ENCODE data around the gene FBXL12. TPM values are rescaled to one million over a fixed set of nuclear protein-coding genes. Genes with fewer than 3 reads are reported as not detected.

The FBXL12 gene
- total RNA-seq, 1 experiment from 2014 or later, result 21.9 TPM

DNA sequence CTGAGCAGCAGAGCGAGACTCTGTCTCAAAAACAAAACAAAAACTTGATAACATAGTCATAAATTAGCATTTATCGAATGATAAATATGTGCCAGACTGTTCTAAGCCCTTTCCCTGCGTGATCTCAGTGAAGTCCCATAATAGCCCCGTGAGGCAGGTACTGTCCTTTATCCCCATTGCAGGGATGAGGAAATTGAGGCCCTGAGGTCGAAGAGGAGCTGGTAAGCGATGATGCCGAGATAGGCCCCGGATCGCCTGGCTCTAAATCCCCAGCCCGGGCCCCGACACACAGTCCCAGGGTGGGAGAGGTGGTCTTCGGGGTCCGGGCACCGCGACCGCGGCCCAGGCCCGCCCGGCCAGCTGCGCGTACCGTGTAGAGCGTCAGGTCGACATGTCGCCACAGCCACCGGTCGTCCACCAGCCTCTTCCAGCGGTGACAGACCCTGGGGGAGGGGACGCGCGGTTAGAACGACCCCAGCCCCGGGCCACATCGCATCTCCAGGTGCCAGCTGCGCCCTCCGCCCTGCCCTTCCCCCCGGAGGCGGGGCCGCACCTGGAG is 625 bp downstream of the FBXL12 start:
- no peaks in the 10 kb centered on the region for H3K9me2 ChIP-seq (ENCODE audit: insufficient read depth)
- TSS peak; percentile 47 for BruUV-seq (replicated peaks)
- peaks cover 13 to 14% of the 10 kb centered on the region in 2 experiments; a peak in 3 of 4 replicates for H3K4me1 ChIP-seq (ENCODE audit: control insufficient read depth in 1 of 2, insufficient read depth in 2 of 2, low read length in 2 of 2)
- H3K36me3 ChIP-seq (ENCODE audit: control insufficient read depth in 1 of 2, insufficient read depth in 2 of 2, low read length in 2 of 2), result peaks cover 0 to 5% of the 10 kb centered on the region in 2 experiments; a peak in 1 of 4 replicates
- POLR2A ChIA-PET, result interaction anchor here (0.6 to 1.4 kb wide), 3 partner anchors 9 to 383 kb away, joined by 3 to 11 read pairs (median 3); partner anchors contain the start of genes UBL5, ZNF266 and ZNF561
- RAD21 ChIA-PET (ENCODE audit: low non-redundant PET in 1 of 2, low total read pairs in 2 of 2, uncharacterized antibody in 2 of 2, unreplicated experiment in 2 of 2), result no interaction called here
- peak overlapping the region; percentile 98 for H3K27ac ChIP-seq (ENCODE audit: low read depth, low read length)
- CTCF ChIA-PET, result interaction anchor here (0.9 kb wide), 1 partner anchor 10 kb away, joined by 4 read pairs; the partner anchor contains the start of gene UBL5
- H3K79me2 ChIP-seq (ENCODE audit: insufficient read depth, low read length), result peaks cover 42% of the 10 kb centered on the region
- no peaks in the 10 kb centered on the region for H4K20me1 ChIP-seq (ENCODE audit: insufficient read depth)
- H3K4me2 ChIP-seq (ENCODE audit: low read length), result peak overlapping the region; percentile 93
- H2AFZ ChIP-seq (ENCODE audit: low read depth, low read length, poor library complexity, severe bottlenecking), result no peak overlapping the region
- DNase-seq (ENCODE audit: low read depth, low spot score), result no peak
- no peaks in the 10 kb centered on the region for H3K27me3 ChIP-seq (ENCODE audit: insufficient read depth, low read length)
- H3K9ac ChIP-seq (ENCODE audit: low read length), result peak overlapping the region; percentile 86
- intact Hi-C loops (cut with micrococcal nuclease), result no loop called here
- H3K4me3 ChIP-seq (replicated peaks in 1 of 2; ENCODE audit: low read depth in 1 of 2, low read length in 2 of 2), result peak overlapping the region; percentile 89 to 96
- H3K9me3 ChIP-seq (ENCODE audit: control insufficient read depth in 1 of 2, insufficient read depth in 1 of 2, low read depth in 1 of 2, low read length in 2 of 2), result no peaks in the 10 kb centered on the region
- TF ChIP-seq ZFX (IDR thresholded peaks at IDR 0.05), result peak; percentile 49; the same call in 1 of the 2 replicates
- no peak for TF ChIP-seq EGR1 (IDR thresholded peaks at IDR 0.05; ENCODE audit: low read depth)
- TF ChIP-seq RAD21 (IDR thresholded peaks at IDR 0.05; ENCODE audit: low read depth), result no peak
- TF ChIP-seq TCF7L2 (IDR thresholded peaks at IDR 0.05; ENCODE audit: borderline replicate concordance, extremely low read depth, insufficient read depth, insufficient read length), result no peak
- TF ChIP-seq POLR2A (IDR thresholded peaks at IDR 0.05; ENCODE audit: borderline replicate concordance, extremely low read depth, insufficient read depth, insufficient read length), result no peak
- TF ChIP-seq EZH2 (IDR thresholded peaks at IDR 0.05), result no peak
- no peak for TF ChIP-seq SRF (IDR thresholded peaks at IDR 0.05; ENCODE audit: low read depth)
- no peak; the same call in 1 of the 2 replicates for ATAC-seq

DNA sequence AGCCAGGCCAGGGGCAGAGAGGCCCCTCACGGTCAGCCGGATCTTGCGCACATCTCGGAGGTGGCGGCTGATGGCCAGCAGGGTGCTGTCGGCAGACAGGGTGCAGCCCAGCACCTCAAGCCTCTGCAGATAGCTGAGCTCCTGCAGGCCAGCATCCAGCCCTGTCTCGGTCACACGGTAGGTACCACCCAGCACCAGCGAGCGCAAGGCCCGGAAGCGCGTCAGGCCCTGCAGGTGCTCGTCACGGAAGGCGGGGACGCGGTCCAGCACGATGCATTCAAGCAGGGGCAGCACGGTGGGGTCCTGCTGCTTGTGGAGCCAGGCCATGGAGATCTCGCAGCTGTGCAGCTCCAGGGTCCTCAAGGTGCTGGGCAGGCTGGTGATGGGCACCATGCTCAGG is 7.7 kb downstream of the FBXL12 start:
- ChIA-PET CTCF (no interaction called here), RAD21 (ENCODE audit: low non-redundant PET in 1 of 2, low total read pairs in 2 of 2, uncharacterized antibody in 2 of 2, unreplicated experiment in 2 of 2) (no interaction called here), POLR2A (no interaction called here)
- Histone ChIP-seq H3K36me3 (ENCODE audit: control insufficient read depth in 1 of 2, insufficient read depth in 2 of 2, low read length in 2 of 2) (peaks cover 0 to 12% of the 10 kb centered on the region in 2 experiments; a peak in 3 of 4 replicates), H2AFZ (ENCODE audit: low read depth, low read length, poor library complexity, severe bottlenecking) (no peak overlapping the region), H3K4me2 (ENCODE audit: low read length) (no peak overlapping the region), H3K9ac (ENCODE audit: low read length) (no peak overlapping the region), H4K20me1 (ENCODE audit: insufficient read depth) (no peaks in the 10 kb centered on the region), H3K9me3 (ENCODE audit: control insufficient read depth in 1 of 2, insufficient read depth in 1 of 2, low read depth in 1 of 2, low read length in 2 of 2) (no peaks in the 10 kb centered on the region), H3K4me3 (replicated peaks in 1 of 2; ENCODE audit: low read depth in 1 of 2, low read length in 2 of 2) (no peak overlapping the region), H3K27ac (ENCODE audit: low read depth, low read length) (no peak overlapping the region), H3K27me3 (ENCODE audit: insufficient read depth, low read length) (no peaks in the 10 kb centered on the region), H3K9me2 (ENCODE audit: insufficient read depth) (no peaks in the 10 kb centered on the region), H3K79me2 (ENCODE audit: insufficient read depth, low read length) (peaks cover 21% of the 10 kb centered on the region; the same call in 1 of the 2 replicates), H3K4me1 (ENCODE audit: control insufficient read depth in 1 of 2, insufficient read depth in 2 of 2, low read length in 2 of 2) (no peaks in the 10 kb centered on the region)
- DNase-seq (ENCODE audit: low read depth, low spot score), result no peak
- BruUV-seq (replicated peaks), result no TSS peak
- no peak for ATAC-seq
- TF ChIP-seq SRF (IDR thresholded peaks at IDR 0.05; ENCODE audit: low read depth) (no peak), POLR2AphosphoS5 (IDR thresholded peaks at IDR 0.05; ENCODE audit: low read depth, low read length) (no peak), CEBPB (IDR thresholded peaks at IDR 0.05; ENCODE audit: low read depth) (no peak), ZFX (IDR thresholded peaks at IDR 0.05) (no peak), SP1 (IDR thresholded peaks at IDR 0.05; ENCODE audit: low read depth) (no peak), POLR2A (IDR thresholded peaks at IDR 0.05; ENCODE audit: borderline replicate concordance, extremely low read depth, insufficient read depth, insufficient read length) (no peak), JUND (IDR thresholded peaks at IDR 0.05) (no peak), CBX3 (IDR thresholded peaks at IDR 0.05; ENCODE audit: low read depth) (no peak), EZH2phosphoT487 (IDR thresholded peaks at IDR 0.05; ENCODE audit: borderline replicate concordance) (no peak), ZNF274 (IDR thresholded peaks at IDR 0.05; ENCODE audit: low read depth, low read length) (no peak)
- TF ChIP-seq, protein P1, sequence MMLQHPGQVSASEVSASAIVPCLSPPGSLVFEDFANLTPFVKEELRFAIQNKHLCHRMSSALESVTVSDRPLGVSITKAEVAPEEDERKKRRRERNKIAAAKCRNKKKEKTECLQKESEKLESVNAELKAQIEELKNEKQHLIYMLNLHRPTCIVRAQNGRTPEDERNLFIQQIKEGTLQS (IDR thresholded peaks at IDR 0.05), result no peak
- TF ChIP-seq, protein P2, sequence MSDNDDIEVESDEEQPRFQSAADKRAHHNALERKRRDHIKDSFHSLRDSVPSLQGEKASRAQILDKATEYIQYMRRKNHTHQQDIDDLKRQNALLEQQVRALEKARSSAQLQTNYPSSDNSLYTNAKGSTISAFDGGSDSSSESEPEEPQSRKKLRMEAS (IDR thresholded peaks at IDR 0.05), result no peak
- TF ChIP-seq, protein P3, sequence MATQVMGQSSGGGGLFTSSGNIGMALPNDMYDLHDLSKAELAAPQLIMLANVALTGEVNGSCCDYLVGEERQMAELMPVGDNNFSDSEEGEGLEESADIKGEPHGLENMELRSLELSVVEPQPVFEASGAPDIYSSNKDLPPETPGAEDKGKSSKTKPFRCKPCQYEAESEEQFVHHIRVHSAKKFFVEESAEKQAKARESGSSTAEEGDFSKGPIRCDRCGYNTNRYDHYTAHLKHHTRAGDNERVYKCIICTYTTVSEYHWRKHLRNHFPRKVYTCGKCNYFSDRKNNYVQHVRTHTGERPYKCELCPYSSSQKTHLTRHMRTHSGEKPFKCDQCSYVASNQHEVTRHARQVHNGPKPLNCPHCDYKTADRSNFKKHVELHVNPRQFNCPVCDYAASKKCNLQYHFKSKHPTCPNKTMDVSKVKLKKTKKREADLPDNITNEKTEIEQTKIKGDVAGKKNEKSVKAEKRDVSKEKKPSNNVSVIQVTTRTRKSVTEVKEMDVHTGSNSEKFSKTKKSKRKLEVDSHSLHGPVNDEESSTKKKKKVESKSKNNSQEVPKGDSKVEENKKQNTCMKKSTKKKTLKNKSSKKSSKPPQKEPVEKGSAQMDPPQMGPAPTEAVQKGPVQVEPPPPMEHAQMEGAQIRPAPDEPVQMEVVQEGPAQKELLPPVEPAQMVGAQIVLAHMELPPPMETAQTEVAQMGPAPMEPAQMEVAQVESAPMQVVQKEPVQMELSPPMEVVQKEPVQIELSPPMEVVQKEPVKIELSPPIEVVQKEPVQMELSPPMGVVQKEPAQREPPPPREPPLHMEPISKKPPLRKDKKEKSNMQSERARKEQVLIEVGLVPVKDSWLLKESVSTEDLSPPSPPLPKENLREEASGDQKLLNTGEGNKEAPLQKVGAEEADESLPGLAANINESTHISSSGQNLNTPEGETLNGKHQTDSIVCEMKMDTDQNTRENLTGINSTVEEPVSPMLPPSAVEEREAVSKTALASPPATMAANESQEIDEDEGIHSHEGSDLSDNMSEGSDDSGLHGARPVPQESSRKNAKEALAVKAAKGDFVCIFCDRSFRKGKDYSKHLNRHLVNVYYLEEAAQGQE (IDR thresholded peaks at IDR 0.05; ENCODE audit: low read depth), result no peak
- intact Hi-C loops (cut with micrococcal nuclease), result no loop called here

All from HCT116 (cell line).